HG03064 (cell line): ENCODE results near the gene TBC1D8.

Experiments used
- ATAC-seq: cut with Tn5 transposase; IDR thresholded peaks from one replicate; pipeline ENCODE4 v1.9.1; 2021; ENCODE audit warnings: low read depth; ENCODE audit not compliant: unreplicated experiment

Gene TBC1D8

GRCh38 chr2:101140237-101140636 lies 10.9 kb downstream of the TBC1D8 start:
- ATAC-seq, result no peak

- ATAC-seq, result no peak
Measured at GRCh38 chr2:101139495-101139894, 11.7 kb downstream of the TBC1D8 start.

GRCh38 chr2:101135412-101136296 lies 15.5 kb downstream of the TBC1D8 start:
- ATAC-seq, result no peak

DNA sequence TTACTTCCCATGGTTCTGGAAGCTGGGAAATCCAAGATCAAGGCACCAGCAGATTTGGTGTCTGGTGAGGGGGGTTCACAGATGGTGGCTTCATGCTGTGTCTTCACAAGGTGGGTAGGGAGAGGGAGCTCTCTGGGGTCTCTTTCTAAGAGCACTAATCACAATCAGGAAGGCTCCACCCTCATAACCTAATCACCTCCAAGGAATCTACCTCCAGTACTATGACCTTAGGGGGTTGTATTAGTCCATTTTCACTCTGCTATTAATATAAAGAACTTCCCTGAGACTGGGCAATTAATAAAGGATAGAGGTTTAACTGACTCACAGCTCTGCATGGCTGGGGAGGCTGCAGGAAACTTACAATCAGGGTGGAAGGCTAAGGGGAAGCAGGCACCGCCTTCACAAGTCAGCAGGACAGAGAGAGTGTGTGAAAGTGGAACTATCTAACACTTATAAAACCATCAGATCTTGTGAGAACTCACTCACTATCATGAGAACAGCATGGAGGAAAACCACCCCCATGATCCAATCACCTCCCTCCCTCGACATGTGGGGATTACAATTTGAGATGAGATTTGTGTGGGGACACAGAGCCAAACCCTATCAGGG lies 17.6 kb downstream of the TBC1D8 start:
- ATAC-seq, result no peak

DNA sequence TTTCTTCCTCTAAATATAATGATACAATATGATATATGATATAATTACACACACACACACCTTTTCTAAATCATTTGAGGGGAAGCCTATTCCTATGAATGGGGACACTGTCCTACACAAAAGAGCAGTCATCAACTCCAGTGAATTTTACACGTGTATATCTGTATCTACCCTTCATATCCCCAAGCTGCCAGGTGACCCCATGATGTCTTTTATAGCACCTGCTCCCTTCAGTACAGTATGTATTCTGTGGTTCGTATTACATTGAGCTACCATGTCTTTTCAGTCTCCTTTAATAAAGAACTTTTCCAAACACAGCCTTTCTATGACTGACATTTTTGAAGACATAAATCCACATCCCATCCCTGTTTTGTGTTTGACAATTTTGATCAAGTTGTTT lies 19.0 kb downstream of the TBC1D8 start:
- no peak for ATAC-seq

- ATAC-seq, result no peak
Measured at GRCh38 chr2:101130081-101130480, 21.1 kb downstream of the TBC1D8 start.

- ATAC-seq, result no peak
Measured at GRCh38 chr2:101127319-101128056, 23.7 kb downstream of the TBC1D8 start.

- ATAC-seq, result no peak
Measured at GRCh38 chr2:101125808-101126207, 25.4 kb downstream of the TBC1D8 start.

- ATAC-seq, result no peak
Measured at GRCh38 chr2:101125374-101125773, 25.8 kb downstream of the TBC1D8 start.

GRCh38 chr2:101124643-101125366 lies 26.4 kb downstream of the TBC1D8 start:
- ATAC-seq, result no peak

DNA sequence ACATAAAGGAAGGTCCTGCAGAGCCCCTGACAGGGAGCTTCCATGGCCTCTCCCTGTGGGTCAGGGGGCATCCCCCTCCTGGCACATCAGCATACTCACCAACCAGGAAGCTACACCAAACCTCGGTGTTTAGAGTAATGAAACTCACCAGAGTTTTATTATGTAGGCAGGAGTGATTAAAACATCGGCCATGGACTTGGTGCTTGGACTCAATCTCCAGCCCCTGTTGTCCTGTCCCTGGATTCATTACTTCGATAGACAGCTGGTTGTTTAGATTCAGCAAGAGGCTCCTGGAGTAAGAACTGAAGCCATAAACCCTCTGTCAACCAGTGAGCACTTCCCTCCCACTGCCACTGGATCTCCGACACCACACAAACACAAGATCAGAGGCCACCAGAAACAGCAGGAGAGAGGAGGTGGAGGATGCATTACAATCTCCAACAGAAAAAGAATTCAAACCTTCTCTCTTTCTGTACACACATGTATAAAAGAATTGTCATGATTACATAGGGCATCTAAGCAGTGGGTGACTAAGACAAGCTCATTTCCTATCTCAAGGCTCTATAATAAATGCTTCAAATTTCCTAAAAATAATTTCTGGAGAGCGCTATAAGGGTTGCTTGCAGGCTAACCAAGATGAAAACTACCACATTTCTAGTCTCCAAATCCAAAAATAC lies 27.2 kb downstream of the TBC1D8 start:
- ATAC-seq, result no peak

DNA sequence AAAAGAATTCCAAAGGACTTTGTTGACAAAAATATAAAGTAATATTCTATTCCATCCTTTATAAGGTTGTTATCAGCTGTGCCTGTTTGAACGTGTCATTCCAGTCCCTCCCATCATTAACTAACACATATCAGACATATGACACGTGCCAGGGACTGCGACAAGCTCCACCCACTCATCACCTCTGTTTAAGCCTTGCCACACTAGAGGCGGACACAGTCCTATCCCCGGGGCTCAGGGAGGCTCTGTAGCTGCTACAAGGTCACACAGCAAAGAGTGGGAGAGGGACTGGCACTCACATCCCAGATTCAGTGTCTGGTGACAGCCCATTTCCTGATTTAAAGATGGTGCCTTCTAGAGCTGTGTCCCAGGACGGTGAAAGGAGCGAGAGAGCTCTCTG lies 30.0 kb downstream of the TBC1D8 start:
- no peak for ATAC-seq

DNA sequence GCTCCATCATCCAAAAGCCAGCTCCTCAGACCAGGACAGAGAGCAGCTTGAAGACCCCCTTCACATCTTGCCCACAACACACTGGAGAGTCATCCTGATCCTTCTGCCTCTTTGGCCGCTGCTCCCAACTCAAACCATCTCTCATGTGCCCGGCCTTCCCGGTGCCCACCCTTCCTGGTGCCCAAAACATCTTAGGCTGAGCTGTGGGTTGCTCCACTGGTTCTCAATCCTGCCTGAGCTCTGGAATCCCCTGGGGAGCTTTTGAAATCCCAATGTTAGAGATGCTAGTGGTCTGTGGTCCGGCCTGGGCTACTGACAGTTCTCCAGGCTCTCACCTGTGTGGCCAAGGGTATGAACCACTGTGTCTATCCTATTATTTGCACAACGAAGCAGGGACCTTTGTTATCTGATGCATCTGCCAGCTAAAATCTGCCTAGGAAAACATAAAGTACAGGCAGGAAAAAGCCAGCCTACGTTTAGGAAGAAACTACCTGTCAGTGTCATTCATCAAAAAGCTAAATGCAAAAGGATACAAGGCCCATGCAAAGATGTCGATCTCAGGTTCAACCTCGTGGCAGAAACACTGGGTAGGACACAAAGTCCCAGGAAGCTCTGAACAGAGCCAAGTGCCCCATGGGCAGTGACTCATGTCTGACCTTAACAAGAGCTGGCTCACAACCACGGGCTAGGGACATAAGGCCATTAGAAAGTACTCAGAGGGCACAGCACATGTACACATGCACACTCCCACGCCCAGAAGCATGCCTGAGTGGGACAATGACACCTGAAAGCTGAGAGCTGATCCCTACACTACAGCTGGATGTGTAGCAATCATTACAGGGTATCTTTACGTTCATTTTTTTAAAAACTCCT lies 30.8 kb downstream of the TBC1D8 start:
- ATAC-seq, result no peak

DNA sequence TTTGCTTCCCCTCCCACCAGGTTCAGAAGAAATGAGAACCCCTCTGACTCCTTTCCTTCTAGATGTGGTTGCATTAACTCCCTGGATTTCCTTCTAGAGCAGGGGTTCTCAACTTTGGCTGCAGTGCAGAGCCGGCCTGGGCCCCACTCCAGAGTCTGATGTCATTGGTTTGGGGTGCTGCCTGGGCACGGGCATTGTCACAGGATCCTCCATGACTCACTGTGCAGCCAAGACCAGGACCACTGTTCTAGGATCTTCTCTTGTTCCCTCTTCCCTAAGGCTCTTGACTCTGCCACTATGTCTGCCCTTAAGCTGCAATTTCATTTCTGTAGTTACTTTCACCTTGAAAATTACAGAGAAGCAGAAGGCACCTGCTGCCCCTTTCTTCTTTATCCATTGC lies 31.8 kb downstream of the TBC1D8 start:
- no peak for ATAC-seq

DNA sequence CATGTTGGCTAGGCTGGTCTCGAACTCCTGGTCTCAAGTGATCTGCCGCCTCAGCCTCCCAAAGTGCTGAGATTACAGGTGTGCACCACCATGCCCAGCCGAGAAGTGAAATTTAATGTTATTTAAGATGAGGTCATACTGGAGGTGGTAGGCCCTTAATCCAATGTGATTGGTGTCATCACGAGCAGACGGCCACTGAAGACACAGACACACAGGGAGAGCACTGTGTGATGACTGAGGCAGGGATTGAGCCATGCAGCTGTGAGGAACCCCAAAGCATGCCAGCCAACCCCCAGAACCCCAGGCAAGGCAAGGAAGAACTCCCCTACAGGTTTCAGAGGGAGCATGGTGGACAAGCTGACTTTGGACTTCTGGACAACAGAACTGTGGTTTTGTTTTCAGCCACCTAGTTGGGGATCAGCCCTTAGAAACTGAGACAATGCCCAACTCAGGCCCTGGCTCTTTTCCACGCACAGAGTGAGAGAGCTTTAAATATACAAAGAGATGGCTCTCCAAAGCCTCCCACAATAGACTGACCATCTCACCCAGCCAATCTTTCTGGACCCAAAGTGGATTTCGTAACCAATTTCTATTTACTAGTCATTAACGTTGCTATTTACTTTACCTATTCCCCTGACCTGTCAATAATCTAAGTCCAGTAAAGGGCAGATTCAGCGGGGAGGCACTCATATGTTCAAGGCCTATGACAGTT lies 34.2 kb downstream of the TBC1D8 start:
- ATAC-seq, result no peak

GRCh38 chr2:101116348-101116747 lies 34.8 kb downstream of the TBC1D8 start:
- ATAC-seq, result no peak

- ATAC-seq, result no peak
Measured at GRCh38 chr2:101115664-101116063, 35.5 kb downstream of the TBC1D8 start.

- no peak for ATAC-seq
Measured at GRCh38 chr2:101114815-101115214, 36.4 kb downstream of the TBC1D8 start.
